HG02798 (cell line): Measurements from ENCODE around the gene DDC.
A peak's percentile ranks its signal among the peaks of the same experiment; 100 is the strongest.

Source experiments
- ATAC-seq: cut with Tn5 transposase; IDR thresholded peaks from one replicate; pipeline ENCODE4 v1.9.1; 2021; ENCODE audit warnings: mild to moderate bottlenecking; ENCODE audit not compliant: unreplicated experiment, poor library complexity

Gene DDC, protein sequence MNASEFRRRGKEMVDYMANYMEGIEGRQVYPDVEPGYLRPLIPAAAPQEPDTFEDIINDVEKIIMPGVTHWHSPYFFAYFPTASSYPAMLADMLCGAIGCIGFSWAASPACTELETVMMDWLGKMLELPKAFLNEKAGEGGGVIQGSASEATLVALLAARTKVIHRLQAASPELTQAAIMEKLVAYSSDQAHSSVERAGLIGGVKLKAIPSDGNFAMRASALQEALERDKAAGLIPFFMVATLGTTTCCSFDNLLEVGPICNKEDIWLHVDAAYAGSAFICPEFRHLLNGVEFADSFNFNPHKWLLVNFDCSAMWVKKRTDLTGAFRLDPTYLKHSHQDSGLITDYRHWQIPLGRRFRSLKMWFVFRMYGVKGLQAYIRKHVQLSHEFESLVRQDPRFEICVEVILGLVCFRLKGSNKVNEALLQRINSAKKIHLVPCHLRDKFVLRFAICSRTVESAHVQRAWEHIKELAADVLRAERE

DNA sequence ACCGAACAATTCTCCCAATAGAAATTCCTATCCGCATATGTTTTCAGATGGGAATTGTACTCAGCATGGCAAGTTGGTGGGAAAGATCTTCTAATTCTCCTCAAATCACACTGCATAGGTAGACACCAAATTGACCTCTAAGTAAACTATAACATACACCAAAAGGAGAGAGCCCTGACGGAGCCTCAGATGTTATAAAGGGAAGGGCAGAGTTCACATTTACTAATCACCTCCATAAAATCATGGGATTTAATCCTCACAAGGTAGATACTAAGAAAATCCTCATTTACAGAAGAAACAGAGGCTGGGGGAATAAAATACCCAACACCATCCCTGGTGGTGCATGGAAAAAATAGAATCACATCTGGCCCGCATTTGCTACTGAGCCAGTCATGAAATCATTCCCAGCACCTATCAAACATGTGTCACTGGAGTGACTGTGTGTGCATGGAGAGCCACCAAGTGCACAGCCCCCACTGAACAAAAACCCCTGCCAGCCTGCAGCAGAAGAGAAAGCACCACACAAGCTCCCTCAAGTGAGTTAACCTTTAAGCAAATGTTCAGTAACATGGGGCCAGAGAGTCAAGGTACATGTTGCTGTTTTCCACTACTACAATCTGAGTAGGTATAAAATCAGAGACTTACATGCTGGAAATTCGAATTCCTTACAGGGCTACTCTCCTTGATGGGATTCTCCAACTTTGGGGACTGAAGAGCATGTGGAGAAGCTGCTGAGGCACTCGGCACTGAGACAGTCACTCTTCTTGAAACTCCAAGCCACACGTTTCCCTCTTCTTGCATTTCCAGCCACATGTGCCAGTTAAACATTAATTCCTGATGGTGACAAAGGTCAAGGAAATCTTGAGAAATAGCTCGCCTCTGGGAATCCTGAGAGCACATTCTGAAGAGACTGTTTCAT lies at the start of gene DDC:
DDC (minus strand) TSS at position 766 of the 919 bp plus-strand sequence. CDS start 21,320 bp downstream, outside the sequence.
- ATAC-seq: no peak

DNA sequence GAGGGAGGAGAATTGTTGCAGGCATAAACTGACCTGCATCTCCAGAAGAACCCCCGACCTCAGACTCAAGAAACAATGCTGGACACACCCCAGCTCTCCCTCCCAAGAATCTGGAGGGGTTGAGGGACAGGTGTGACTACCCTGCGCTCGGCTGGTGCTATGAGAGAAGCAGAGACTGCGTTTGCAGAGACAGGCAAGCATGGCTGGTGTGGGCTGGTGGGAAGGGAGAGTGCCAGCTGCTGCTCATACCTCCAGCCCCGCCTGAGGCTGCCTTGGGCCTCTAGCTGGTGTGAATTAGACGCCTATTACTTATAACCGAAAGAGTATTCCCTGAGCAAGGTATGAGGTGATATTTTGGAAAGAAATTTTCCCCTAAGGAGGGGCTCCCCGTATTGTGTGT lies 48.3 kb upstream of the DDC start:
- no peak for ATAC-seq

DNA sequence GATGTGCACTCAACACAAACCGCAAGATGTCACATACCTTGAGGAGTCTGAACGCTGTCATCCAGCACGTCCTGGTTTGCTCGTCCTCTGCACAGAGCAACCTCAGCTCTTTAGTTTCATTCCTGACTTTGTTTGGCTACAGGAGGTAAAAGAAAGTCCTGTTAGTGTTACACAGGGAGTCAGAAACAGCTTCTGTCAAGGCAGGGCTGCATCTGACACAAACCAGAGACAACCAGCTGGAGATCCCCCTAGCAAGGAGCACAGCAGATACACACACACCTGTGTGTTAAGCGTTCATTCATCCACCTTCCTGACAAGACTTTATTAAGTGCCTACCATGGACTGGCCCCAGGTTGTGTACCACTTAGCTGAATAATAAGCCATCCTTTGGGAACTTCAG lies 47.5 kb upstream of the DDC start:
- no peak for ATAC-seq

DNA sequence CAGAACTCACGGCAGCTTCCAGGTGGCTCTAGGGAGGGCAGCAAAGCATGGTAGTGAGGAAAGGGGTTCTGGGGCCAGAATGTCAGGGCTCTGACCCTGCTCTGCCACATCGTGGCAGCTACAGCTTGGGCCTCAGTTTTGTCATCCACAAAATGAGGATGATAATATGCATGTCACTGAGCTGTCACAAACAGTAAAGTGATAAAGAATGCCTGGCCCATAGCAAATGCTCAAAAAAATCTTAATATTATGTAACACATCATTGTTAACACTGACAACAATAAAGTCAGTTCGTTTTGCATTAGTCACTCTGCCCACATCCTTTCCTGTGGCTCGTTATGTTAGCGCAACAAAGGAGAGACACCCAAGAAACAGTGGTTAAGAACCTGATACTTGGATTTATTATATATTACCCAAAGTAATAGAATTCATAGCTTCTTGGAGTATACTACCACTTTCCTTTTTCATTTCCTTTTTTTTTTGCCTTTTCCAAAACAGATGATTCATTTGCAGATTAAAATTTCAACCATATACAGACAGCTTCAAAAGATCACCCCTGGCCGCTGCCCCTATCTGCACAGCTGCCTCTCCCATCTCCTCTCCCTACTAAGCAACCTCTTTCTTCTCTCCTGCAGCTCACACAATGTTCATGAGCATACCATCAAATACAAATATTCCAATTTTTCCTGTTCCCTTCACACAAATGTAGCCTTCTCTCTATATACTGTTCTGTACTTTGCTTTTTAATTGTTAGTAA lies 45.5 kb upstream of the DDC start:
- ATAC-seq: no peak

DNA sequence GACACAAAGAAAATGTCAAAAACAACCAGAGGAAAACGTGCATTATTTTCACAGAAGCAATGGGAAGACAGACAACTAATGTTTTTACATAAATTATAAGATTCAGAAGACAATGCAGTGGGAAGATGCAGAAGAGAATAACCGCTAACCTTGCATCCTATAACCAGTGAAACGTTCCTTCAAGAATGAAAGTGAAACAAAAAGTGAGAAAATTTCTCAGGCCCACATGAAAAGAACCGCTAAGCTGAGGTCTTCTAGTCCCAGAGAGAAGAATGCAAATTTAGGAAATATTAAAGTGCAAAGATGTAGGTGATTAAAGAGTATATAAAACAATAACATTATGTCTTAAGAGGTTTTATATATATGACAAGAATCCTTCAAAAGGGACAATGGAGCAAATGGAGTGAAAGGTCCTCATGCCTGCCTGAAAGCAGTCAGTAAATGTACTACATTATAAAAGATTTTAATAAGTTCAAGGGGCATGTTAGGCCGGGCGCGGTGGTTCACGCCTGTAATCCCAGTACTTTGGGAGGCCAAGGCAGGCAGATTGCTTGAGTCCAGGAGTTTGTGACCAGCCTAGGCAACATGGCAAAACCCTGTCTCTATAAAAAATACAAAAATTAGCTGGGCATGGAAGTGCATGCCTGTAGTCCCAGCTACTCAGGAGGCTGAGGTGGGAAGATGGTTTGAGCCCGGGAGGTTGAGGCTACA lies 43.1 kb upstream of the DDC start:
- ATAC-seq: peak; percentile 58

DNA sequence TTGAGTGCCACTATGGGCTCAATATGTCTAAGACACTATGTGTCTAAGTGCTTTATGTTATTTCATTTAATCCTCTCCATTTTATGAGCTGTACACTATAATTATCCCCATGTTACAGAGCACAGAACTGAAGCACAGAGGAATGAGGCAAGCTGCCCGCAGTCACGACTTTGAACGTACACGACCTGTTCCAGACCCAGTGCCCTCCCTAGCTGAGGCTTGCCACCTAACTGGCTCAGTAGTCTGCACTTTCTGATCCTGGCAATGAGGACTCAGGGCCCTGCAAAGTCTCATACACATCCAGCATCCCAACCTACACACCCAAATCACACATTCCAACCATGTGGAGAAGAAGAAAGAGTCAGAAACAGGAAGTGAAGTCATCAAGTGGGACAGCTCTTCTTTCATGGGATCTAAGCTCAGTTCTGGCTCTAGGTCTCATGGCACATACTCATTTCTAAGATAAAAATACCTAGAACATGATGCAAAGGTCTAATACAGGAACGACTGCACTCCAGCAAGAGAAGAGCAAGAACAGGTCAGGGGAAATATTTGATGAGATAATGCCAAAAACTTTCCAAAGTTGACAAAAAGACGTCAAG lies 42.4 kb upstream of the DDC start:
- no peak for ATAC-seq

DNA sequence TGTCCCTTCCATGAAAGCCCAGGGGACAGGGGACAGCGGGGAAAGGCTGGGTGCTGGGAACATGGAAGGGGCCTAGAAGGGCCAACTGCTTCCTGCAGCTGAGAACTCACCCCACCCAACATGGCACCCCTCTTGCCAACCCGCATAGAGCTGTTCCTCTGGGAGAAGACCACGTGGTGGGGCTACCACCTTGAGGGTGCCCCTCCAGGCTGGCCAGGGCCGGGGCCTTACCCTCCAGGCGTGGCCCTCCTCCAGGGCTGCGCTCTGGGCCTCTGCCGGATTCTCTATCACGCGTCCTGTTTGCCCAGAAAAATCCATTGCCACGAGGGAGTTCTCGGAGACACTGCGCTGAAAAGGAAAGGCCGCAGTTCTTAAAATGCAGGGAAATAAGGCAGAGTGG lies 39.9 kb upstream of the DDC start:
- ATAC-seq: no peak

DNA sequence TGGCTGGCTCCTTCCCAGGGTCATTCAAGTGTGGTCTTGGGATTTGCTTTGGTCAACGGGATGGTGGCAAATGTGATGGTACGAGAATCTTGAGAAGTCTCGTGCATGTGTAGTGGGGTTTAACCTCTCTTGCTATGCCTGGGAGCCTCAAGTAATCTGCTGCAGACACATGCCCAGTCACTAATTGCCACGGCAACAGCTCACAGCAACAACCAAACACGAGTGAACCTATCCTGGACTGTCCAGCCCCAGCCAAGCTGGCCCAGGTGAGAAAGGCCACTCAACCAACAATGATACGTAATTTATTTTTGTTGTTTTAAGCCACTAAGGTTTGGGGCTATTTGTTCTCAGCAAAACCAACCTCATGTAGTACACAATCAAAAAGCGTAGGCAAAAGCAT lies 38.1 kb upstream of the DDC start:
- ATAC-seq: no peak

DNA sequence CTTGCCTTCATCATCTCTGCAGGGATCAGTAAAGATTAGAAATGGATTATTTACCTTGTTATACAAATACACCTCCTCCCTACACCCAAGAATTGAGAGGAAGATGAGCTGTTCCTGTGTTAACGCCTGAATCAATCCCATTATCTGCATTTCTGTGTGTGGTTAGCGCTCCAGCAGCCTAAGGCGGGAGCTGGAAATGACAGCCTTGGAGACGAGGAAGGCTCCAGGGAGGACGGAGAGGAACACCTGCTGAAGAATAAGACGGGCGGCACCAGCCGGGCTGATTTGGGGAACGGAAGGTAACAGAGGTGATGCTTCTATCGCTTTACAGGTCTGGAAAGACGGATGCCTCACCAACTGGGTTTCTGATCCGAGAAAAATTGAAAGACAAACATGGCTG lies 34.2 kb upstream of the DDC start:
- ATAC-seq: no peak

DNA sequence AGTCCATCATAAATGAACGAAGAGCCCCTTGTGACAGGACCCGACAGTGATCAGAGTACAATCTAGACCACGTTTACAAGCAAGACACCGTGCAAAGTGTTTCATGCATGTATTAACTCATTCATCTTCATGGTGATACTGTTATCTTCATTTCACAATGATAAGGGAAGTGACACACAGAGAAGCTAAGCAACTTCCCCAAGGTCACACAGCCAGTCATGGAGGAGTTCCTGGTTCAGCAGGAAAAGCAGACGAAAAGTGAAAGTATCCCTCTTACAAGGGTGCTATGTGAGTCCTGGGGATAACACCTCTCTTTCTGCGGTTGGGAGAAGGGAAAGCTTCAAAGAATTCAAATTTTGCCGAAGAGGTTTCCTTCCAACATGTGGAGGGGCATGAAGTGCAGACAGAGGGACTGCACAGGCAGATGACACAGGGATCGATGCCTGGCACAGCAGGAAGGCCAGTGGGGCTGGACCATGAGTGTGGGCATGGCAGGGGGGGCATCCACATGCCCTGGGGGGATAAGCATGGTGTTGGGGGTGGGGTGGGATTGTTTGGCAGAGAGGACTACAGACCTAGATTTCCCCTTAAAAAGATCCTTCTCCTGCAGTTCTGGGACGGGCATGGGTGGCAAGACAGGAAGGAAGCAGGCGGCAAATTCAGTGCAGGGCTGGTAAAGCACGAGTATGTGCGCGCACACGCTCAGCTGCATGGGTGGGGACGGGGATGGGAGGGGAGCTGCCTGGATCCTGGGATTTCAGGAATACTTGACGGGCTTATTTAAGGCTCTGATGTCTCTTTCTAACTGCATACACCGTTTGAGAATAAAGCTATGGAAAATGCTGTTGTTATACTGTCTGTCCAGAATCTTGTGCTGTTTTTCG lies 33.5 kb upstream of the DDC start:
- ATAC-seq: no peak

DNA sequence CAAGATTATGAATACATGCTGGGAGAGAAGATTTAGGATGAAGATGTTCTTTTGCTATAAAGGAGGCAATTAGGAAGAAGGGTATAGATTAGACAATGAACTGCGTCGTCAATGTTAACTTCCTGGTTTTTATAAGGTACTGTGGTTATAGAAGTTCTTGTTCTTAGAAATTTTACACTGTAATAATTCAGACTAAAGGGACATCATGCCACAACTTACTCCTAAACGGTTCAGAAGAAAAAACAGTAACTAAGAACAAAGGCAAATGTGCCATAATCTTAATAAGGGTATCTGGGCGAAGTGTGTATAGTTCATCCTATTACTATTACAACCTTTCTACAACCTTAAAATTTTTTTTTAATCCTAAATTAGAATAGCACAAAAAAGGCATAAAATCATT lies 31.3 kb upstream of the DDC start:
- no peak for ATAC-seq

DNA sequence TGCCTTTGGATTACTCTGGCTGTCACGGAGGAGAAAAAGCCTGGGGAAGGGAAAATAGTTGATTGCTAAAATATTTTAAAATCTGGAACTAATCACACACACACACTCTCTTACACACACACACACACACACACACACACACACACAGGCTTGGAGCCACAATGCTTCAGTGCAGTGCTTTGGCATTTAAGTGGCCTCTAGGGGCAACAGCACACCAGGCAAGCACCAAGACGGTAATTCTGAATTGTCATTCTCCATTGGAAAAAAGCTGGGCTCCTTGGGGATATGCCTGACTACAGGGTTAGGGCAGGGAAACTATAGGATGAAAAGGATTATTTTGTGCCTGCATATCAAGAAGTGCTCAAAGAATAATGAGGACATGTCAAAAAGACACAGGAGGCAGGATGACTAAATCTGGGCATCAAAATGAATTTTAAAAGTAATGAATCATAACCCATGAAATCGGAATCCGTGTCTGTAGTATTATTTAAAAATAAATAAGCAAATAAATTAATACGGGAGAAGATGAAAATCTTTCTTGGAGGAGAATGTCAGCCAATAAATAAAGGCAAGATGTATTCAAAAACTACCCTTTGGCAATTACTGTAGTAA lies 30.4 kb upstream of the DDC start:
- ATAC-seq: peak; percentile 15

DNA sequence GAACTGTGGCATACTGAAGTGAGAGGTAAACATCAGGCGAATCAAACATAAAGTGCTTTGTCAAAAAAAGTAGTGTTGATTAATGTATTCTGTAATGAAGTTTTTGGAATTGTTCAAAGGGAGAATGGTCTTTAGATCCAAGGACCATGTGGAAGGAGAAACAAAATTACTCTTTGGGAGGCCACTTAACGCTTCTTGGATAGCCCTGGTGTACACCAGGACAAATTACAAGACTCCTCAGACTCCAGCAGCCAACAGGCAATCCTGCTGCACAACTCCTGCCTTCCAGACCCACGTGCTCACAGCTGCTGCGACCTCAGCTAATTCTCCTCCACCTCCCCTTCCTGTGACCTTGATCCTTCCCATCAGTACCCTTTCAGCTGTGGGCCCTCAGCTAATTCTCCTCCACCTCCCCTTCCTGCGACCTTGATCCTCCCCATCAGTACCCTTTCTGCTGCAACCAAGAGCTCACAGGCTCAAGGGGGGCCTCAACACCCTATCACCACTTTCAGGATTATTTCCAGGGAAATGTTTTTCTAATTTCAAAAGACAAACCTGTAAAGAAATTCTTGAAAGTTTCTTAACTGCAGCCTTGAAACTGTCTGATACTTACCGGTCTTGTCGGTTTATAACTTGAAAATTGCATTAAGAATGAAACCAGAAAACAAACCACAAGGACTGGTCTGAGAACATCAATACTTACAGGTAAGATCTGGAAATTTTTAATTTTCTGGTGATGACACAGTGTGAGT lies 29.7 kb upstream of the DDC start:
- ATAC-seq: peak; percentile 50

DNA sequence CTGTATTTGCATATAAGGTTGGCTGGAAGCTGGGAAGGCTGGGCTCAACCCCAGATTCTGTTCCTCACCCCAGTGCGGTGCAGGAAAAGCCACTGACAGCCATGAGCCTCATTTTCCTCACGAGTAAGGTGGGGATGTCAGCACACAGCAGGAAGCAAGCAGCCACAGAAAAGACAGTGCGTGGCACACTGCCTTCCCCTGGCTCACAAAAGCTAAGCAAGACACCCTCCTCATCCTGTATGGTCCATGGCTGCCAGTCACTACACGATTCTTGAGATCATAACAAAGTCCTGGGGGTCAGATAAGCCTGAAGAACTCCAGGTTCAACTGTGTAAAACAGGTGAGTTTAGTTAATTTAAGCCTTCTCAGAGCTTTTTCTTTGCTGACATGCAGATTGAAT lies 28.9 kb upstream of the DDC start:
- no peak for ATAC-seq

DNA sequence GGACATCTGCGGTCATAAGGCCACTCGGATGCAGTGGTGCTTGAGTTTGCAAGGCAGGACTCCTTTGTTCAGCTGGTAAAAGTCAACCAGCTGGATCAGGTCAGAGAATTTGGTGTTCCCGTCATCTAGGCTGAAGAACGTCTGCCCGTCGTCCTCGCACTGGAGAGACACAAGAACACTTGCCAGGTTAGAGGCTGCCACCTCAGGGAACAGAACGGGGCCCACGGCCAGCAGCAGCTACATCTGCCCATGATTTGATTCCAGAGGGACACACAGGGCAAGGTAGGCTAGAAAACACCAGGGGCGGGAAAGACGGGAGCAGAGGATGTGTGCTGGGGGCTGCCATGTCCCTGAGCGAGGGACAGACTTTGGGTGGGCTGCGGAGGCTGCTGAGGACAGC lies 27.7 kb upstream of the DDC start:
- no peak for ATAC-seq

DNA sequence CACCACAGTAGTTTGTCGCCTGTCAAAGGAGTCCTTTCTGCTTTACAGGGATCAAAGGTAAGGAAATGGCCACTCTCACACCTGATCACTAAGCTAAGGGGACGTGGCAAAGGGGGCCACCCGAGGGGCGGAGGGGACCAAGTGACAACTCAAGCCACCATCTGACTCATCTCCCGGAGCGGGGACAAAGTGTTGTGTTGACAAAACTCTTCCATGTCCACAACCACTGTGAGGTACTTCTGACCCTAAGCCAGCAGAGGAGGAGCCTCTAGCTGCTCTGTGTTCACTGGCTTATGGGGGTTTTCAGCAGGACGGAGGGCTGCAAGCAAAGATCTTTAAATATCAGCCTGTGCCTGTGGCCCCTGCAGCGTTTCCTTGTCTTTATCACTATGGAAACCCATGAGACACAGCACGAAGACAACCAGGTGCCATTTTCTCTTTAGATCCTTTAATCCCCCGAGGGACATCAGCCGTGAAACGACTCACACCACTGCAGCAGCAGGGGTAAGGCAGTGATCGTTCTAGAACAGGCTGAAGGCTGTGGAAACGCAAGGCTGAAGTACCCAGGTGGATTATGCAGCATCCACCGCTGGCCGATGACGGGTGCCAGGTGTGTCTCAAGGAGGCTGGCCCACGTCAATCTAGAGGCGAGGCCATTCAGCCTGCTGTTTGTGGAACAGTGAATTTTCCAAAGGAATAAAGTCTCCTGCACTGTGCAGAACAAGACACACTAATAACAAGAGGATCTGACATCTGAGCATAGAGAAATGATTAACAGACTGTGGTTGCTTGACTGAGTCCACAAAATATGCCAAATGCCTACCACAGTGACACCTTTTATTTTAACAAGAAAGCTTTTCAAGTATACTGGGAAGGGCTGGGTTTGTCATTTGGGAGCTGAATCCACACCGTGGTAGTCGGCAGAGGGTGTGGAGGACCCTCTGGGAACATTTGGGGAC lies 26.6 kb upstream of the DDC start:
- peak; percentile 66 for ATAC-seq
